Embryonic facial prominence (tissue), 1 donor: ENCODE results near the gene MRPL42.
"Not testable (repeated sequence)": the region's sequence is repeated elsewhere in the genome, so short reads cannot be mapped to it uniquely, and the experiment has no call there.

Experiments
- DNase-seq: peaks from one replicate; pipeline ENCODE4 v3.0.0-alpha.2; 2016; ENCODE audit errors: extremely low spot score

MRPL42 gene

DNA sequence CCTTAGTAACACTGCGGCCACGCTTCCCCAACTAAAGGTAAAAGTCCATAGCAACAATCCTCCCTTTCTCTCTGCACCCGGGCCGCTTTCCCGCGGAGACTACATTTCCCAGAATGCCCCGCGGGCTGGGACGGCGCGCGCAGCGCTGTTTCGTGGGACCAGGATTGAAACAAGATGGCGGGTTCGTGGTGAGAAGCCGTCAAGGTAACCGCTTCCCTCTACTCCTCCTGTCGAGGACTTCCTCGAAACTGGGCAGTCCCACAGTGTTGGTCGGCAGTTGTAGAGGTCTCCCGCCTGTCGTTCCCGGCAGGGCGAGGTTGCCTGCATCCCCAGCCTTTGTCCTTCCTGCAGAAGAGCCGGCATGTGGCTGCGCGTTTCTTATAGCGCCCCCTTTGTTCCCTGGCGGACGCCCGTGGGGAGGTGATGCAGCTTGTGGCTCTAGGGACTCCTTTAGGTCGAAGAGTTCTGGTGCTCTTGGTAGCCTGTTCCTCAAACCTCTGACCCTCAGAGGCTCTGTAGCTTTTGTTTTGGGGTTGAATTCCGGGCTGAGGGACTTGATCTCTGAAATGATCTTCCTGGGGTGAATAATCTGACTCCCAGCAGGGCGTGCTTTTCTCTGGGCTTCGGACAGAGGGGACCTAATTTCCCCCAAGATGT, at the start of gene MRPL42:
Gene MRPL42 (plus strand): TSS at position 164 of the 657 bp plus-strand sequence. CDS start 1,772 bp downstream, outside the sequence.
- DNase-seq: peak; percentile 70

DNA sequence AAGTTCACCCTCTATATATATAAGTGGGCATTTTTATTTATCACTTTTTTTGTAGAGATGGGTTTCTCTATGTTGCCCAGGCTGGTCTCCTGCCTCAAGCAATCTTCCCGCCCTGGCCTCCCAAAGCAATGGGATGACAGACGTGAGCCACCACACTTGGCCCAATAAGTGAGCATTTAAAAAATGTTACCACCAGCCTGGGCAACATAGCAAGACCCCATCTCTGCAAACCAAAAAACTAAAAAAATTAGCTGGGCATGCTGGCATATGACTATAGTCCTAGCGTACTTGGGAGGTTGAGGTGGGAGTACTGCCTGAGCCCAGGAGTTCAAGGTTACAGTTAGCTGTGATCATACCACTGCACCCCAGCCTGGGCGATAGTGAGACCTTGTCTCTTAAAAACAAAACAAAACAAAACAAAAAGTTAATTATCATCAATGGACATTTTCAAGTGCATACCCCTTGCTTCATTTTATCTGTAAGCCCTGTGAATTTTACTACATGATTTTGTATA, 49.3 kb upstream of the MRPL42 start:
- no peak for DNase-seq

DNA sequence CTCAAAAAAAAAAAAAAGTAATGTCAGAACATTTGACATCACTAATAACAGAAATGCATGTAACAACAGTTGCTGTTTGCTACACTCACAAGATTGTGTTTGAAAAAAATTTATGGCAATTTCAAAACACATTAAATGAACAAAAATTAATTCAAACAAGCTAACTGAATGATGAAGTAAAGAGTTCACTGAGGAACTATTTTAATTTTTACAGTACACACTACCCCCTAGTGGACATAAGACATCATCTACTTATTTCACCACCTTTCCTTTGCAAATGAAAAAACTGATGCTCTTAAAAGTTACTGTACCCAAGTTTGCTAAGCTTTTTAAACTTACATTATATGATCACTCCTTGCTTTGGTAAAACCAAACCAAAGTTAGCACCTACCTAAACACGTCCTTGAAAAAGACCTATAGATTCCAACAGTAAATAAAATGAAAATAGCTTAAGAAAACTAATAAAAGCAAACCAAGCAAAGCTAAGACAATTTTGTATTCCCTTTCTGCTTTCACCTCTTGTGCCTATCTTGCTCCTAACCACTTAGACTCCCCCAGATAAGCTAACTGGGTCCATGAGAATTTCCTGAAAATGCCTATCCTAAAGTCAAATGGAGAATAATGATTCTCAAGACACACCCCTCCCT, 47.8 kb upstream of the MRPL42 start:
- no peak for DNase-seq

DNA sequence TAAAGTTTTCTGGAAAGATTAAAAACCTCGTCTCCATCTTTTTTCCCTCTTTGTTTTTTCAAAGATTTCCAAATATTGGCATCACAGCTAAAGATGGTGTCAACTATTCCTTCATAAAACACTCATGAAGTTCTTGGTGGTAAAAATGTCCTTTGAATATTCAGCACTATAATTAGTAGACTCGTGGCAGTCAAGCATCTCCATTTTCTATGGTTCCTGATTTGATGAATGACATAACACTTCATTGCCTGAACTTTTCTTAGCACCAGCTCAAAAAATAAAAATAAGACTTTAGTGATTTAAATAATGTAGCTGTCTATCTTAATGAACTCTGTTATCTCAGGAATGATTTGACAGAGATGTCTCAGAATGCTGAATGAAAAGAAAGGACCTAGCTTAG, 45.3 kb upstream of the MRPL42 start:
- DNase-seq: no peak

DNA sequence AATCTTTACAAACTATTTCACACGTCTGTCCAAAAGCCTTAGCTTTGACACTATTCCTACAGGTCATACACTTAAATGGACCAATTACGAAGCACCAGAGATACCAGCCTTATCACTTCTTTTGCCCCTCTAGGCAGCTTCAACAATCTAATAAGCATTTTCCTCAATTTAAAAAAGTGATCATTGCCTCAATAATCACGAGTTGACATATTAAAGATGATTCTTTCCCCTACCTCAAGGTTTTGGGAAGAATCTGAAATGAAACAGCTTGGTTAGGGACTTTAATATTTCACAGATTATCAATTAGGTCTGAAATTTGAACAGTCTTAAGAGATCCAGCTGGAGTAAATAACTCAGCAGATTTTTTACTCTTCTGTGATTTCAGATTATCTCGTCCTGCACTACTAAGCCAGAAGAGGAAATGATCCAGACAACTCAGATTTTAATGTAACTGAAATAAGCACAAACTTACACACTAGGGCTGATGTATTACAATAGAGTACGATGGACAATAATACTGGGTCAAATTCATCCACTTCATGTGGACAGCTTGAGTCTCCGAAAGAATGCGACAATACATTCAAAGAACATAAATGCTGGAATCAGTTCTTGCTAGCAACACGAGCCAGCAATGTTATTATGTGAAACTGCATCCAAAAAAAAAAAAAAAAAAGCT, 41.4 kb upstream of the MRPL42 start:
- no peak for DNase-seq

DNA sequence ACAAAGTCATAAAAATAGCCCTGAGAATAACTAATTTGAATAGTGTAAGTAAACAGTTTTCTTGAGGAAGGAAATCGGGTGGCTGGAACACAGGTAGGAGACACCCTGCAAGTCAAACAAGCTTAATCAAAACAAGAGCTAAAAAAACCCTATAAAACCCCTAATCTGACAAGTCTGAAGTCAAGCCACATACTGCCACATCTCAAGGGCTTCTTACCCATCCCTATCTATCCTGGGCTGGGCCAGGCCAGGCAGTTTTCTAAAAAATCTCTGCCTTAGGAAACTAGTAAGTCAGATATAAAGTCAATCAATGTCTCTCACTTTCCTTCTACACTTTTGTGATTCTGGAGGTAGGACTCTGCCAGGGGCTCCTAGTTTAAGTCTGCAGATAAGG, 40.9 kb upstream of the MRPL42 start:
- no peak for DNase-seq

DNA sequence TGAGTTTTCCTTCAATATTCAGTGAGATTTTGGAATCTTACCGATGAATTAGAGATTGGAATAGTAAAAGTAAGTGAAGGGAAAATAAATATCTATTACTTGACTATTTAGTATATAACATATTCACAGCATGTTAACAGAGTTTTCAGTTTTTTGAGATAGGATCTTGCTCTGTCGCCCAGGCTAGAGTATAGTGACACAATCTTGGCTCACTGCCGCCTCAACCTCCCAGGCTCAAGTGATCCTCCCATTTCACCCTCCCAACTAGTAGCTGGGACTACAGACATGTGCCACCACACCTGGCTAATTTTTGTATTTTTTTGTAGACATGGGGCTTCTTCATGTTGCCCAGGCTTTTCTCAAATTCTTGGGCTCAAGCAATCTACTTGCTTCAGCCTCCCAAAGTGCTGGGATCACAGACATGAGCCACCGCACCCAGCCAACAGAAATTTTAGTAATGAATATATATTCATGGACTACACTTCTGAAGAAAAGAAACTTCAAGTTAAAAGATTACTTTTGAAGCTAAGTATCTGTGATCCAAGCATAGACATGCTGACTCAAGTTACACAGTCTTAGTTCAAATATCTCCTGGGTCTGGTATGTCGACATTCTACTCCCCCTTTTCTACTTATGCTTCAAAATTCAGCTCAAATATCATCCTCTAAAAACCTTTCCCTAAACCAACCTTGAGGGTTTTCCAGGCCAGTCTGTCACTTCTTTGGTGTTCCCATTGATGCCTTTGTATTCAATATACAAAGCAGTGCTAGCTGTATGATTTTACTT, 39.3 kb upstream of the MRPL42 start:
- DNase-seq: no peak

DNA sequence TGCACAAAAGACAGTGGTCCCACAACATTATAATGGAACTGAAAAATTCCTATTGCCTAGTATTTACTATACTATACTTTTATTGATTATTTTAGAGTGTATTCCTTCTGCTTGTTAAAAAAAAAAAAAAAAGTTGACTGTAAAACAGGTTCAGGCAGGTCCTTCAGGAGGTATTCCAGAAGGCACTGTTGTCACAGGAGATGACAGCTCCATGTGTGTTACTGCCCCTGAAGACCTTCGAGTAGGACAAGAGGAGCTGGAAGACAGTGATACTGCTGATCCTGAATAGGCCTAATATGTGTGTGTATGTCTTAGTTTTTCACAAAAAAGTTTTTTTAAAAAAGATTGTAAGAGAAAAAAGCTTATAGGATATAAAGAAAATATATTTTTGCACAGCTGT, 37.9 kb upstream of the MRPL42 start:
- DNase-seq: no peak

DNA sequence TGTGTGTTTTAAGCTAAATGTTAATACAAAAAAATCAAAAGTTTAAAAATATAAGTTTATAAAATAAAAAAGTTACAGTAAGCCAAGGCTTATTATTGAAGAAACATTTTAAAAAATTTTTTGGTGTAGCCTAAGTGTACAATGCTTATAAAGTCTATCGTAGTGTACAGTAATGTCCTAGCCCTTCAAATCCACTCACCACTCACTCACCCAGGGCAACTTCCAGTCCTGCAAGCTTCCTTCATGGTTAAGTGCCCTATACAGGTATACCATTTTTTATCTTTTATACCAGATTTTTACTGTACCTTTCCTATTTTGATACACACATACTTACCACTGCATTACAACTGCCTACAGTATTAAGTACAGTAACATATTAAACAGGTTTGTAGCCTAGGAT, 37.5 kb upstream of the MRPL42 start:
- DNase-seq: no peak

GRCh38 chr12:93430280-93430679, 37.0 kb upstream of the MRPL42 start:
- no peak for DNase-seq

GRCh38 chr12:93432031-93432430, 35.3 kb upstream of the MRPL42 start:
- DNase-seq: not testable (repeated sequence)

GRCh38 chr12:93434256-93434865, 33.0 kb upstream of the MRPL42 start:
- no peak for DNase-seq

GRCh38 chr12:93438266-93439050, 28.9 kb upstream of the MRPL42 start:
- no peak for DNase-seq

GRCh38 chr12:93440043-93440835, 27.1 kb upstream of the MRPL42 start:
- no peak for DNase-seq

GRCh38 chr12:93441081-93441616, 26.2 kb upstream of the MRPL42 start:
- no peak for DNase-seq

DNA sequence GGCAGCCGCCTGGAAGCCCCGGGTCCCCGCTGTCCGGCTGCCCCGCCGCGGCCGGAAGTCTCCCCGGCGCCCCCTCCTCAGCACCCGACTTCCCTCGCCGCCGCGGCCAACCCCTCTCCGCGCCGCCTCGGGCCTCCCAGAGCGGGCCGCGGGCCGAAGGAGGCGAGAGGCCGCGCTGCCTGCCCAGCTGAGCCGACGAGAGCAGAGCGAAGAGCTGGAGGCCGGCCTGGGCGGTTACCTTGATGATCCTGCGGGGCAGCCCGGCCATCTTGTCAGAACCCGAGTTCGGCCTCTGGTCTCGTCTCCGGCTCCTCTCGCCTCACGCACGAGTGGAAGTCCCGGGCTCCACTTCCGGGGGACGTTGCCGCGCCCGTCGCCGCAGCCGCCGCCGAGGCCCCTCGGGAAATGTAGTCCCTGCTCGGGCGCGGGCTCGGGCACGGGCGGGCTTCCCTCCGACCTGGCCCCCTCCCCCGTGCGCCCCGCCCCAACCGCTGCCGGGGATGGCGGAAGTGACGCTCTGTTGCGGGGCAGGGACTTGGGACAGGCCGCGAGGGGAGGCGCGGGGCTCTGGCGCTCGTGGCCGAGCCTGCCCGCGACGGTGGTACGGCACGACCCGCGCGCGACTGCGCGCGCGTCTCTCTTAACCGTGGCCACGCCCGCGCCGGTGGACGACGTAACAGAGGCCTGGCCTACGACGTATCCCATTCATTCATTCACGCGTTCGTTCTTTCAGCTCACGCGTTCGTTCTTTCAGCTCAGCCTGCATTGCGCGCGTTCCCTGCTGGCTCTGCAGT, 25.5 kb upstream of the MRPL42 start, which contains the start of gene UBE2N:
Gene UBE2N (minus strand): TSS at position 331 of the 794 bp plus-strand sequence. CDS start 63 bp downstream, at position 268.
- peak; percentile 84 for DNase-seq

GRCh38 chr12:93442411-93443340, 24.6 kb upstream of the MRPL42 start:
- no peak for DNase-seq

GRCh38 chr12:93443576-93443975, 23.7 kb upstream of the MRPL42 start:
- no peak for DNase-seq
